Activated naive CD8-positive, alpha-beta T cell treated with anti-CD3 and anti-CD28 coated beads, Interleukin-2, amount 50 U/mL, for 24 hours (primary cell): ENCODE measurements around the gene GALNT2.

Source experiments
- ATAC-seq: fragments of 150-1000 bp; cut with Tn5 transposase; one replicate; pipeline ENCODE4 v1.10.0; 2021
- DNase-seq: peaks from one replicate; pipeline ENCODE4 v3.0.0; 2021
- H3K27ac Mint-ChIP-seq: one replicate; pipeline ENCODE4 v1.8.0; 2021; ENCODE audit warnings: mild to moderate bottlenecking, mixed read lengths
- H3K27me3 Mint-ChIP-seq: one replicate; pipeline ENCODE4 v1.8.0; 2021; ENCODE audit warnings: mixed read lengths
- H3K36me3 Mint-ChIP-seq: one replicate; pipeline ENCODE4 v1.8.0; 2021; ENCODE audit warnings: low read depth, mixed read lengths
- H3K4me1 Mint-ChIP-seq: one replicate; pipeline ENCODE4 v1.8.0; 2021; ENCODE audit warnings: mixed read lengths
- H3K4me3 Mint-ChIP-seq: one replicate; pipeline ENCODE4 v1.8.0; 2021; ENCODE audit warnings: mild to moderate bottlenecking, moderate library complexity, mixed read lengths
- H3K9me3 Mint-ChIP-seq: one replicate; pipeline ENCODE4 v1.8.0; 2021; ENCODE audit warnings: mixed read lengths

The GALNT2 gene

GRCh38 chr1:230114237-230114651, 47.2 kb downstream of the GALNT2 start:
- H3K4me1 Mint-ChIP-seq, result peaks cover 64% of the 10 kb centered on the region
- H3K36me3 Mint-ChIP-seq, result peaks cover 37% of the 10 kb centered on the region
- H3K4me3 Mint-ChIP-seq, result no peak overlapping the region
- ATAC-seq (no peak), DNase-seq (no peak)
- H3K27me3 Mint-ChIP-seq, result no peaks in the 10 kb centered on the region
- H3K27ac Mint-ChIP-seq, result no peak overlapping the region
- no peaks in the 10 kb centered on the region for H3K9me3 Mint-ChIP-seq

DNA sequence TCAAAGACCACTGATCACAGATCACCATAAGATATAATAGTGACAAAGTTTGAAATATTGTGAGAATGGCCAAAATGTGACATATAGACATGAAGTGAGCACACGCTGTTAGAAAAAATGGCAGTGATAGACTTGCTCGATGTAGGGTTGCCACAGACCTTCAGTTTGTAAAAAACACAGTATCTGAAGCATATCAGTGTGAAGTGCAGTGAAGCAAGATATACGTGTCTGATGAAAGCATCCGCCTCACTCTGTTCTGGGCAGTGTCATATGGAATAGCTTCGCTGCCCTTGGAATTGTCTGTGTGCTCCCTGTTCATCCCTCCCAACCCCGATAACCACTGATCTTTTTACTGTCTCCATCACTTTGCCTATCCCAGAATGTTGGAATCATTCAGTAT, 50.7 kb downstream of the GALNT2 start:
- DNase-seq, result no peak
- no peak for ATAC-seq
- peaks cover 53% of the 10 kb centered on the region for H3K4me1 Mint-ChIP-seq
- peak overlapping the region; percentile 25 for H3K27ac Mint-ChIP-seq
- no peaks in the 10 kb centered on the region for H3K9me3 Mint-ChIP-seq
- no peaks in the 10 kb centered on the region for H3K27me3 Mint-ChIP-seq
- H3K4me3 Mint-ChIP-seq, result no peak overlapping the region
- peaks cover 54% of the 10 kb centered on the region for H3K36me3 Mint-ChIP-seq

DNA sequence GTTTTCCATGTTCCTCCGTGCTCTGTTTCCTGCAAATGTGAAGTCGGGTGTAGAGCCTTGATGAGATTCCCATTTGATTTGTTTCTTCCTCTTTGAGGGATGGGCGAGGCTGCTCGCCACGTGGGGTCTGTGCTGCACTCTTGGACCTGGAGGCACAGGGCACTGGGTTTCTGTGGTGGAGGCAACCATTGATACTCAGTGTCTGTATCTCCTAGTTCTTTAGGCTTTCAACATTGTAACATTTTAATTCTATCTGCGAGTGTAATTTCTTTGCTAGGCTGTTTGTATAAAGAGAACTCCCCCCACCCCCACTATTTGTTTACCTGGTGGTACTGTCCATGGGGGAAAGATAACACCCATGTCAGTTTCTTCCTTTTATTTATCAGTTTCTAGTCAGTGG, 52.3 kb downstream of the GALNT2 start:
- H3K27ac Mint-ChIP-seq, result no peak overlapping the region
- DNase-seq (no peak), ATAC-seq (no peak)
- no peak overlapping the region for H3K4me3 Mint-ChIP-seq
- H3K4me1 Mint-ChIP-seq, result peaks cover 60% of the 10 kb centered on the region
- no peaks in the 10 kb centered on the region for H3K27me3 Mint-ChIP-seq
- H3K36me3 Mint-ChIP-seq, result peaks cover 45% of the 10 kb centered on the region
- no peaks in the 10 kb centered on the region for H3K9me3 Mint-ChIP-seq

DNA sequence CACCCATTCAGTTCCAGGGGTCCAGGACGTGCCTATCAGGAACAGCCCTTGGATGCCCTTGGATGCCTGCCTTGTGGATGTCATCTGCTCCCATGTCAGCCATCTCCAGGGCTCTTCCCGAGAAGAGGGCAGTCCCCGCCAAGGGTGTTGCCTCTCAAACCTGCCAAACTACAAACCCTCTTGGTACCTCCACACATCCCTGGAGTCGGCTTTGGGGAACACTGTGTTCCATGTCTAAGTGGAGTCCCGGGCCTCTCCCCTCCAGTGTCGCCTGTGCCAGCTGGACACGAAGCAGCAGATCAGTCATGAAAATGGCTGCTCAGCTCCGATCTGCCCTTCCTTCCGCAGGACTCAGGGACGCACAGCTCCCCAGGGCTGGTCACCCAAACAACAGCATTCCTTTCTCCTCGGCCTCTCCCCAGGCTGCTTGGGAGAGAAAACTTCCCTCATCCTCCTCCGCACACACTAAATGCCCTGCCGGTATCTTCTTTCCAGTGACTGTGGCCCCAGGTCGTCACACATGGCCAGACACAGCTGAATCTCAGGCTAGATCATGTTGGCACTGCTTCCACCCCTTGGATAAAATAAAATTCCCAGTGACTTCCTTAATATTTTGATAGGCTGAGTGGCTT, 53.4 kb downstream of the GALNT2 start:
- DNase-seq (no peak), ATAC-seq (no peak)
- no peak overlapping the region for H3K27ac Mint-ChIP-seq
- no peaks in the 10 kb centered on the region for H3K27me3 Mint-ChIP-seq
- no peak overlapping the region for H3K4me3 Mint-ChIP-seq
- peaks cover 40% of the 10 kb centered on the region for H3K36me3 Mint-ChIP-seq
- no peaks in the 10 kb centered on the region for H3K9me3 Mint-ChIP-seq
- H3K4me1 Mint-ChIP-seq, result peaks cover 71% of the 10 kb centered on the region

- Mint-ChIP-seq H3K27me3 (no peaks in the 10 kb centered on the region), H3K4me3 (no peak overlapping the region), H3K4me1 (peaks cover 73% of the 10 kb centered on the region), H3K27ac (no peak overlapping the region), H3K9me3 (no peaks in the 10 kb centered on the region), H3K36me3 (peaks cover 37% of the 10 kb centered on the region)
- DNase-seq, result no peak
- ATAC-seq, result no peak
Measured at GRCh38 chr1:230120921-230121381, 53.9 kb downstream of the GALNT2 start.

- peaks cover 75% of the 10 kb centered on the region for H3K4me1 Mint-ChIP-seq
Measured at GRCh38 chr1:230121950-230122349, 54.9 kb downstream of the GALNT2 start.

GRCh38 chr1:230122366-230123279, 55.6 kb downstream of the GALNT2 start:
- ATAC-seq (no peak), DNase-seq (no peak)
- Mint-ChIP-seq H3K9me3 (no peaks in the 10 kb centered on the region), H3K4me3 (no peak overlapping the region), H3K27ac (peak overlapping the region; percentile 47), H3K4me1 (peaks cover 76% of the 10 kb centered on the region), H3K36me3 (peaks cover 29% of the 10 kb centered on the region), H3K27me3 (no peaks in the 10 kb centered on the region)

More at GRCh38 chr1:230121950-230122349, 54.9 kb downstream of the GALNT2 start:
- H3K4me3 Mint-ChIP-seq, result no peak overlapping the region
- no peaks in the 10 kb centered on the region for H3K9me3 Mint-ChIP-seq
- peak overlapping the region; percentile 47 for H3K27ac Mint-ChIP-seq
- DNase-seq, result no peak
- H3K27me3 Mint-ChIP-seq, result no peaks in the 10 kb centered on the region
- ATAC-seq, result no peak
- H3K36me3 Mint-ChIP-seq, result peaks cover 32% of the 10 kb centered on the region

DNA sequence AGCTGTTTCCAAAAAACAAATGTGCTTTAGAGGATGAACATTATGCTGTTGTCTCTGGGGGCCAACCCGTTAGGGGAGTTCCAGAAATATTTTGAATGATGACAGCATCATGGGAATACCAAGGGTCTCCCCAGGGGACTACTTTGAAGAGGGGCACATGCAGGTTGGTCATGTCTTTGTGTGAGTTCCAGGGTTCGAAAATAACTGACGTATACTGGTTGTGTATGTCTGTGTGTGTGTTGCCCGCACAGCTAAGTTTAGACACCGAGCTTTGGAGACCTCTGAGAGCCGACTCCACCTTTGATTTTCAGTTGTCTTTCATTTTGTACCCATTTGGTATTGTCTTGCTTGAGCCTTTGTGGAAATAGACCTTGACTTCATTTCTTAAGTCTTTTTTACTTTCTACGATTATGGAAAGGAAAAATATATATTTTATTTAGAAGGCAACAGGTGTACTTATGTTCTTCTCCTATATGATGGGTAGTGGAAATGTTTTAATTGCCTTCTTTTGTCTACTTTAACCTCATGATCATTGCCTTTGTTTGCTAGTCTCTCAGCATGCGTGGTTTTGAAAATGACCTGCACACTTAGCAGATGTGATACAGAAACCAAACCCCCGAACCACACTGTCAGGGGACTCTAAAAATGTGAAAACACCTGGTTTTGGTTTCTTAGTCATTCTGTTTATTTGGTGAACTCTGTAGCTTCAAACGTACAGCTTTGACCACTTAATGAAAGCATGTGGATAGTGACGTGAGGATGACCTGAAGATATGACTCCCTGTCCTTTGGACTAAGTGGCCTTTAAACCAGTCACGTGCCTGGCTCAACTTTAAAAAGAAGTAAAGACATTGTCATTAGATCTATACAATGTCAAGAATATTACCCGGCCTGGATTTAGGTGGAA, 56.5 kb downstream of the GALNT2 start:
- peaks cover 79% of the 10 kb centered on the region for H3K4me1 Mint-ChIP-seq
- ATAC-seq (peak; percentile 60), DNase-seq (peak; percentile 33)
- no peaks in the 10 kb centered on the region for H3K9me3 Mint-ChIP-seq
- peaks cover 26% of the 10 kb centered on the region for H3K36me3 Mint-ChIP-seq
- peak overlapping the region; percentile 82 for H3K27ac Mint-ChIP-seq
- H3K27me3 Mint-ChIP-seq, result no peaks in the 10 kb centered on the region
- H3K4me3 Mint-ChIP-seq, result peak overlapping the region; percentile 42

GRCh38 chr1:230124186-230125128, 57.4 kb downstream of the GALNT2 start:
- Mint-ChIP-seq H3K9me3 (no peaks in the 10 kb centered on the region), H3K27me3 (no peaks in the 10 kb centered on the region), H3K27ac (peak overlapping the region; percentile 82), H3K36me3 (peaks cover 21% of the 10 kb centered on the region), H3K4me3 (peak overlapping the region; percentile 42), H3K4me1 (peaks cover 87% of the 10 kb centered on the region)
- DNase-seq (no peak), ATAC-seq (no peak)

DNA sequence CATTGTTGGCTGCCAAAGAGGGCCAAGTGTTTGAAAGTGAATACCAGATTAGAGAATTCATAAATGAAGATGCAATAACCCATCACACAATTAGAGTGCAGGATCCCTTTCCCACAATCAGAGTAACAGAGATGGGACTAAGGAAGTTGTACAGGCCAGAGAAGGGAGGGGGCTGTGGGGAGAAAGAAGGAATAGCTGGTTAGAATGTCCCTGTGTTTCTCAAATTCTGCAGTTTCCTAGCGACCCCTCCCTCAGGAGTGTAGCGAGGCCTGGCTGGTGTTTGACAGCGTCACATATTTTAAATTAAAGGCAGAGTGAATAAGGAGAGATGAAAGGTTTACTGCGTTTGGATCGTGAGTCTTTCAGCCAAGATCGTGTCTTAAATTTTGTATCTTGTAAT, 58.1 kb downstream of the GALNT2 start:
- Mint-ChIP-seq H3K4me1 (peaks cover 86% of the 10 kb centered on the region), H3K27me3 (no peaks in the 10 kb centered on the region), H3K27ac (peak overlapping the region; percentile 29), H3K36me3 (peaks cover 21% of the 10 kb centered on the region), H3K4me3 (no peak overlapping the region), H3K9me3 (no peaks in the 10 kb centered on the region)
- ATAC-seq (no peak), DNase-seq (no peak)

DNA sequence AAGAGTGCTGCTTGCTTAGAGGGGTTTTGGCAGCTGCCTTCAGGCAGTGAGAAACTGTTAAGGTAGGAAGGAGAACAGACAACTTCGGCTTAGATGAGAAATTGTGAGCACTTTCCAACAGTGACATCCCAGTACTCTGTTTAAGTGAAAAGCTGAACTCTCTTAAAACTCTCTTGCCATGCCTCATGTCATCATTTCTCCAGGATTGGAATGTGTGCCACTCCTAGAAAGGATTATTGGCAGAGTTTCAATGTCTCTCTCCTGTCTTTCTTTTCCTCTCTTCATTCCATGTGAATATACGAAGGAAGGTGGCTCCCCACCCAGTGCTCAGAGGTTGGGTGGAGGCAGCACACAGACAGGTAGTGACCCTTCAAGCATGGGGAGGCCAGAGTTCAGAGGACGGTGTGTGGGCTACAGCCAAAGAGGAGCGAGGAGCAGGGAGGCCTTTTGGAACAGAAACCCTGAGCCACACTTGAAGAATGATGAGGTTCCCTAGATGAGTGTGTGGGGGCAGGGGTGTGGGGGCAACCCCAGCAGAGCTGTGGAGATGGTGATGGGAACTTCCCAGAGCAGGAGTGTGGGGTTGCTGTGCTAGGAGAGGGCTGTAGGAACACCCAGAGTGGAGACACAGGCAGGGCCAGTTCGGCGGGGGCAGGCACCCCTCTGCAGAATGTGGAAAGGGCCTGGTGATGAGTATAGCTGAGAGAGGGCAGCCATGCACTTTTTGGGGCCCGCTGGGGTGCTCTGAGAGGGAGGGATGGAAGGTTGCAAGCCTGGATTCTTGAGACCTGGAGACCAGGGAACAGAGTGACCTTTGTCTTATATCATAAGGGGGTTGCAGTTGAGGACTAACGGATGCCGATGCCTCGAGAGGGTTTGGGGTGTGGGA, 58.8 kb downstream of the GALNT2 start:
- ATAC-seq (peak; percentile 47), DNase-seq (peak; percentile 39)
- H3K27ac Mint-ChIP-seq, result peak overlapping the region; percentile 72
- peaks cover 80% of the 10 kb centered on the region for H3K4me1 Mint-ChIP-seq
- H3K9me3 Mint-ChIP-seq, result no peaks in the 10 kb centered on the region
- H3K36me3 Mint-ChIP-seq, result peaks cover 14% of the 10 kb centered on the region
- peak overlapping the region; percentile 50 for H3K4me3 Mint-ChIP-seq
- H3K27me3 Mint-ChIP-seq, result no peaks in the 10 kb centered on the region

DNA sequence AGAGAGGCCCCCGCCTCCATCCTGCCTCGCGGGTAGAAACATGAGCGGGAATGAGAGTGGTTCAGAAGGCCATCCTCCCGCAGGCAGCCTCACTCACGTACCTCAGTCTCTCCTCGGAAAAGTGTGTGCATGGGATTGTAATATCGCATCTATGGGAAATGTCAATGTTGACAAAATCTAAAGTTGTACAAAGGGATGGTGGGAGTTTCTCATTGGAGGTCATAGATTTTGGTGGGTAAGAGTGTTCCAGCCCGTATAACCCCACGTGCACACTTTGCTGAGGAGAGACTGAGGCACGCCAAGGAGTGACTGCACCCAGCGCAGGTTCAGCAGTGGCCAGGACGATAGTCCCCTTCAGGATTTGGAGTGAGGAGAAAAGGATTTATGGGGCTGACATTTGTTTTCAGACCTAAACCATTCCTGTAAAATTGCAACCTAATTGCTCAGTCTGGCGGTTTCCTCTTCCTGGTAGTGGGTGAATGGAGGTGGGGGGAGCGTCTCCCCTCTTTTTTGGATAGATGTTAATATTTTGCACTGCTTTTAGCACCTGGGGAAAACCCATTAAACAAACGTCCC, 59.6 kb downstream of the GALNT2 start:
- DNase-seq (no peak), ATAC-seq (no peak)
- Mint-ChIP-seq H3K36me3 (peaks cover 8% of the 10 kb centered on the region), H3K9me3 (no peaks in the 10 kb centered on the region), H3K4me3 (peak overlapping the region; percentile 50), H3K27me3 (no peaks in the 10 kb centered on the region), H3K27ac (peak overlapping the region; percentile 72), H3K4me1 (peaks cover 76% of the 10 kb centered on the region)
